Measurements from ENCODE around the gene WWC1.

Gene WWC1

GRCh38 chr5:168341178-168341577 is 49.7 kb downstream of the WWC1 start:
- no peak overlapping the region for H3K27ac ChIP-seq
- POLR2A ChIA-PET (ENCODE audit: low non-redundant PET): no interaction called here
- CTCF ChIA-PET: no interaction called here
- TF ChIP-seq CTCF (conservative IDR thresholded peaks at IDR 0.05; ENCODE audit: low read depth): no peak
- peak; percentile 68 for DNase-seq (ENCODE audit: low spot score)

- CTCF ChIA-PET: interaction anchor here (0.6 to 1.0 kb wide), 2 partner anchors 50 to 298 kb away, joined by 3 to 5 read pairs; no protein-coding TSS in a partner anchor
- no peak for DNase-seq (ENCODE audit: low spot score)
- no peak for TF ChIP-seq CTCF (conservative IDR thresholded peaks at IDR 0.05; ENCODE audit: low read depth)
- POLR2A ChIA-PET (ENCODE audit: low non-redundant PET): no interaction called here
- H3K27ac ChIP-seq: no peak overlapping the region
These were observed 50.8 kb downstream of the WWC1 start for GRCh38 chr5:168342151-168342825.

- no peak overlapping the region for H3K27ac ChIP-seq
- DNase-seq (ENCODE audit: low spot score): no peak
- ChIA-PET CTCF (interaction anchor here (0.6 to 1.0 kb wide), 2 partner anchors 51 to 297 kb away, joined by 3 to 5 read pairs; no protein-coding TSS in a partner anchor), POLR2A (ENCODE audit: low non-redundant PET) (no interaction called here)
- TF ChIP-seq CTCF (conservative IDR thresholded peaks at IDR 0.05; ENCODE audit: low read depth): no peak
These were observed 51.5 kb downstream of the WWC1 start for GRCh38 chr5:168342985-168343384.

- ChIA-PET CTCF (no interaction called here), POLR2A (ENCODE audit: low non-redundant PET) (no interaction called here)
- no peak for TF ChIP-seq CTCF (conservative IDR thresholded peaks at IDR 0.05; ENCODE audit: low read depth)
- DNase-seq (ENCODE audit: low spot score): peak; percentile 95
- H3K27ac ChIP-seq: no peak overlapping the region
These were observed 55.0 kb downstream of the WWC1 start for GRCh38 chr5:168346417-168346816.

DNA sequence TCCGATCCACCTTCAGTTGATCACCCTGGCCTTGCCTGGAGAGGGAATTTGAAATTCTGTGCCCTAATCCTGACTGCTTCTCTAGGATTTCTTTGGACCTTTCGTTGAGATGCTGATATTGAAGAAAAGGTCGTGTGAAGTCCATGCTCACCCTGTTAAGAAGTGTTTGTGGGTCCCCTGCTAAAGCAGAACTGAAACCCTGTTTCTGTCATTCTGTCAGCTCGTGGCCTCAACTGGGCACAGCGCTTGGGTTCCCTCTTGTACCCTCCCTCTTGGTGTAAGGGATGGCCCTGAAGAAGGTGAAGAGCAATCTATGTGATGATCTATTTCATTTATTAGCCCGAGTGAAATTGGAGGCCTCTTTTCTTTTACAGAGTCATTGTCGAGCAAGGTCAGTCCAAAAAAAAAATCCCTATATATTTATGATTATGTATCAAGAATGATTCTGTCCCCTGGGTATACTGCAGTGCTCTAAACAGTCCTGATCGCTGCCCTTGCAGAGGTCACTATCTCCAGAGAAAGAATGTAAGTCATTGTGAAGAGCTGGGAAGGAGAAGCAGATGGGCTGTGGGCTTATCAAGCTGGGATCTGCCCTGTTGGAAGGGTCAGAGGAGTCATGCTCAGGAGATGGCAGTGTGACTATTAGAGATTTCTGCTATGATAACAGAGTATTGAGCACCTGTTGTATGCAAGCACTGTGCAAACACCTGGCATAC is 56.1 kb downstream of the WWC1 start:
- H3K27ac ChIP-seq: no peak overlapping the region

GRCh38 chr5:168348084-168348414 is 56.6 kb downstream of the WWC1 start:
- no peak for DNase-seq (ENCODE audit: low spot score)
- ChIA-PET CTCF (interaction anchor here (0.6 to 1.0 kb wide), 2 partner anchors 24 to 35 kb away, joined by 3 to 4 read pairs; no protein-coding TSS in a partner anchor), POLR2A (ENCODE audit: low non-redundant PET) (no interaction called here)
- TF ChIP-seq CTCF (conservative IDR thresholded peaks at IDR 0.05; ENCODE audit: low read depth): no peak
- no peak overlapping the region for H3K27ac ChIP-seq

More for the DNA sequence above, 56.1 kb downstream of the WWC1 start:
- no peak for DNase-seq (ENCODE audit: low spot score)
- ChIA-PET CTCF (no interaction called here), POLR2A (ENCODE audit: low non-redundant PET) (no interaction called here)
- no peak for TF ChIP-seq CTCF (conservative IDR thresholded peaks at IDR 0.05; ENCODE audit: low read depth)
